NCI-H2227 (cell line): ENCODE measurements around the gene ZNF622.

Source experiments
- DNase-seq: peaks from one replicate; lab custom pipeline; 2025; ENCODE audit not compliant: unreplicated experiment; lab: John Stamatoyannopoulos, UW

Gene ZNF622

DNA sequence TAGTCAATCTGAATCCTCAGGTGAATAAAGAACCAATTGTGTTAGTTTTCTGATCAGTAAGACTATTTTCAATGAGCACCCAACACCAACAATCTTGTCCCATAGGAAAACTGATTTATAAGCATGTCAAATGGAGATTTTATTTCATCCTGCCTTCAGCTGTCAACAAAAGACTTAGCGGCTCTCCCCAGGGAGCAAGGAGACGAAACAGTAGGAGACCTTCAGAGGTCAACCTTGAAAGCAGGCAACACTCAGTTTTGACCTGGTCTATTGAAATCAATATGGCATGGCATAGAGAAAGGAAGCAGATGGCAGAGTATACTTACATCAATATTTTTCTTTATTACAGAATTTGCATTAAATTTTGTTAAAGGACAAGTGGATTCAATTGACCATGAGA lies 34.1 kb downstream of the ZNF622 start:
- no peak for DNase-seq

DNA sequence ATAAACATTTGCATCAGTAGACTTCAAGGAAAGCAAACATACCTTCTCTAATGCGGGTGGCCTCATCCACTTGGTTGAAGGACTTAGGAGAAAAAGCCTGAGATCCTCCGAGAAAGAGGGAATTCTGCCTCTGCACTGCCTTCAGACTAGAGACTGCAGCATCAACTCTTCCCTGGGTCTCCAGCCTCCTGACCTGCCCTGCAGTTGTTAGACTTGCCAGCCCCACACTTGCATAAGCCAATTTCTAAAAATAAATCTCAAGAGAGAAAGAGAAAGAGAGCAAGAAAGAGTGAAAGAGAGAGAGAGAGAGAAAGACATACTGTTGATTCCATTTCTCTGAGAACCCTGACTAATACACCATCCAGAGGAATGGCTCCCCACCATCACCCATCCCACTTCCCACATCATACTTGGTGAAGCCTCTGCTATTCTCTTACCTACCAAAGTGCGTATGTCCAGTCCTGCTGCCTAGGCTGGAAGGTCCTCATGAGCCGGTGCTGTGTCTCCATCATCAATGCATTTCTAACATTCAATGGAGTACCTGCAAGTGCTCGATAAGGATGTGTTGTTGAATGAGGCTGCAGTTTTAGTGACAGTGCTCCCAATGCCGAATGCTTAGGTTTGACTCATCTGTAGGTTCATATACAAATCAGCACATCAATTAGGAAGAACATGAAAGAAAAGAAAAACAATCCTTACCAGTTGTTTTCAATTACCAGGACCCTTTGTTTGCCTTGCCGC lies 35.1 kb downstream of the ZNF622 start:
- no peak for DNase-seq

DNA sequence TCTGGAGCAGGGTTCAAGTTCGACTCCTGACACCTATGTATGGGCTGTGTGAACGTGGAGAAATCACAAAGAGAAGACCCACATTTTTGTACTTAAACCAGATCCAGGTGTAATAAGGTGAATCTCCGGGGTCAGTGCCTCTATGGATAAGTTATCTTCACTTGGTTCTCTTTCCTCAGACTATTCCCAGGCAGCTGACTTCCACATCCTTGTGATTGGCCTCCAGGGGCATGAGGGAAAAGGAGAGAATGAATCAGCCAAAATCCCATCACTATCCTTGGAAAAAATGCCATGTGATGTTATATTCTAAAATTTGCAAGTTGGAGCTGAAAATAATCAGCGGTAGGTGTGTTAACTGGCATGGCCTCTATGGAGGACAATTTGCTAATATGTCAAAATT lies 37.2 kb downstream of the ZNF622 start:
- DNase-seq = no peak

DNA sequence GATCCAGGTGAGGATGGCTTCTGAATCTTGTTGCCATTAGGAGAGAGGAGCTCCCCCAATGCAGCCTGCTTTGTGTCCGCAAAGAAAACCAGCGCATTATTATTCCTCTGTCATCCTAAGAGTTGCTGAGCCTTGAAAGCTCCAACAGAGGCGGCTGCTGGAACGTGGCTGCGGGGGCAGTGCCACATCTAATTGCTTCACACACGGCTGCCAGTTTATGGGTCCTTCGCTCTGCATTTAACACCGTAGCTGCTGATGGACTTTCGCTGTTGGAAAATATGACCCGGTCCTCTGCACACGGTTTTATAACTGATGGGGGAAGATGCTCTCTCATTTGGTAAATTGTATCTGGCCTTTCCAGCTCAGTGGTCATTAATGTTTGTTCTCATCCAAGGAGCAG lies 38.0 kb downstream of the ZNF622 start:
- DNase-seq = peak; percentile 14

DNA sequence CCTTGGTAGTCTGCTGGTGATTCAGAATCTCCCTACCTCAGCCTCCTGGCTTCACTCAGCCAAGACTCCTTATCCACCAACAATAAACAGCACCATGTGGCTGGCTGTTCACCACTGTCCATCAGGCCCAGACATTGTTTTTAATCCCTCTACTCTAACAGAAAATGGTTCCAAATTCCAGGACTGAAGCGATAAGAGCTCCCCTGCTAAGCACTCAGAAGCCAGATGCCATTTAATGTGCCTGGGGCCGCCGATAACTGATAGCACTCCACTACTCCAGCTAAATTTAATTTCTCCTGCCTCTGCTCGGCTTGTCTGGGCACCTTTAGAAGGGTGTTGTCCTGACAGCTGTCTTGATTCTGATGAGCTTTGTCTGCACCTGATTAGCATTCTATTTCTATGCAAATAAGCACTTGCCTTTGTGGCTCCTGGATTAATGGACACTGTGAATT lies 47.1 kb downstream of the ZNF622 start:
- no peak for DNase-seq

DNA sequence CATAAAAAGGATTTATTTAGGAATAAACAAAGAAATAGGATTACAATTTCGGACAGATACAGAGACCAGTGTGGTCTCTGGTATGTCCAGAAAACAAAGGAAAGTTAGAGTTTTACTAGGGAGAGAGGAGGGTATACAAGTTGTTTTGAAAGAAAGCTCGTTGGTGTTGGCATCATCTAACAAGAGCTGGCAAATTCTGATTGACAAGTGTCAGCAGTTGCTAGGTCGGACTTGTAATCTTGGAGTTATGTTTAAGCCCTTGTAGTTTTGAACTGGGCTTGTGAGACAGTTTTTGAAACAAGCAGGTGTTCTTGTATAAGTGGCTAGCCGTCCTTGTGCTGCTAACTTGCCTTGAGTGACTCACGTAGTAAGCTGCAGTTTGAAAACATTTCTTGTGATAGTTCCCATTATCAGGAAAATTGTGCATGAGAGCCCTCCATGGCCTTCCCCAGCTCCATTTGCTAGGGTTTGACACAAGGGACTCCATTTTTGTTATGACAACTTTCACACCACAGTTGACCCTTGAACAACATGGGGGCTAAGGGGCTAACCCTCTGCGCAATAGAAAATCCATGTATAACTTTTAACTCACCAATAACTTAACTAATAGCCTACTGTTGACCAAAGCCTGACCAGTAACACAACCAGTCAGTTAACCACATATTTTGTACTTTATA lies 48.1 kb downstream of the ZNF622 start:
- DNase-seq = no peak

DNA sequence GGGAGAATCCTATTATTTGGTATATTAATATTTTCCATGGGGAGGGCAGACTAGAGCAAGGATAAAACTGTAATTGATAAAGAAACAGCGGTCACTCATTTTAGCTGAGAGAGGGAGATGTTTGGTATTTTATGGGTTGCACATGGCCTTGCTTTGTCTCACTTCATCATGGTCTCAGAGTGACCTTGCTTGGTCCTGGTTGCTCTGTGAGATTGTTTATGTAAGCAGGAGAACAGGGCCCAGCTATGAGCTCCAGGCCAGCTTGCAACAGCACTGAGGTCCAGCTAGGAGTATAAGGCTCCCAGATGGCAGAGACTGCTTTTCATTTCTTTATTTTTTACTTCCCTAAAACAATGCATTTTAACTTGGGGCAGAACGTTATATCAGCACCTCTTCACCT lies 50.7 kb downstream of the ZNF622 start:
- no peak for DNase-seq

DNA sequence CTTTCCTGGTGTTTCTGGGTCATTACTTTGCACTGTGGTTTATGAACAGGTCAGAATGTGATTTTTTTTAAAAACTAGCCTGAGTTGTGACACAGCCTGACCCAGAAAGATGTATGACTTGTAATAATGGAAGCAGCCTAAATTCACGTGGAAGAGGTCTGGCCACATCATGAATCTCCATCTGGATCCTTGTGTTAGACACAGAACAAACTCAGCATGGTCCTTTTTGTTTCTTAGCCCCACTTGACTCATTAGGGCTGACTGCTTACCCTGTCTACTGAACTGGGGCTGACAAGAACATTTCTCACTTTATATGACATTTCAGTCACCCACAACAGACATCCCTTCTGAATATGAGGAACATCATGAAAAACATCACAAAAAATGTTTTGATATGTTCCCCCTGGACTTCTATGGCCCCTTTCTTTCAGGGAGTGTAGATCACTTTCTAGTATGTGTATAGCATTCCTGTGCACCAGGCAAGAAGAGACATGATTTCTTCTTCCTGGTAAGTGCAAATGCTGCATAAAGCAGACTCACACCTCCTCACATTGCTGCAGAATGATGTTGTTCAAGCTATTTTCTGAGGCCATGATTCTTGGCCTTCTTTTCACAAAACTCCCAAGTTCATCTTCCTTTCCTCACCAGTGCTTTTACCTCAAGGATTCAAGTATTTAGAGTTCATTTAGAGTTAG lies 52.3 kb downstream of the ZNF622 start:
- DNase-seq = no peak

DNA sequence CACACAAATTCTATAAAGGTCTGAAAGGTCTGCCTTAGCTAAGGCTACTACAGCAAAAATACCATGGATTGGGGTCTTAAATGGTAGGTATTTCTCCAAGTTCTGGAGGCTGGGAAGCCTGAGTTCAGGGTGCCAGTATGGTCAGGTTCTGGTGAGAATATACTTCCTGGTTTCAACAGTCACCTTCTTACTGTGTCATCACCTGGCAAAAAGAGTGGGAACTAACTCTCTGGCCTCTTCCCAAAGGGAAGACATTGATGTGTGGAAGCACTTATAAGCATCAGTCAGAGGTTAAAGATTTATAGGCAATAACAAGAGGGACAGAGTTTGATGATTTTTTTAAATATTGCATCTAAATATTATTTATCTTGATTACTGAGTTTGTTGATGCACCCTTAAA lies 53.0 kb downstream of the ZNF622 start:
- DNase-seq = no peak

DNA sequence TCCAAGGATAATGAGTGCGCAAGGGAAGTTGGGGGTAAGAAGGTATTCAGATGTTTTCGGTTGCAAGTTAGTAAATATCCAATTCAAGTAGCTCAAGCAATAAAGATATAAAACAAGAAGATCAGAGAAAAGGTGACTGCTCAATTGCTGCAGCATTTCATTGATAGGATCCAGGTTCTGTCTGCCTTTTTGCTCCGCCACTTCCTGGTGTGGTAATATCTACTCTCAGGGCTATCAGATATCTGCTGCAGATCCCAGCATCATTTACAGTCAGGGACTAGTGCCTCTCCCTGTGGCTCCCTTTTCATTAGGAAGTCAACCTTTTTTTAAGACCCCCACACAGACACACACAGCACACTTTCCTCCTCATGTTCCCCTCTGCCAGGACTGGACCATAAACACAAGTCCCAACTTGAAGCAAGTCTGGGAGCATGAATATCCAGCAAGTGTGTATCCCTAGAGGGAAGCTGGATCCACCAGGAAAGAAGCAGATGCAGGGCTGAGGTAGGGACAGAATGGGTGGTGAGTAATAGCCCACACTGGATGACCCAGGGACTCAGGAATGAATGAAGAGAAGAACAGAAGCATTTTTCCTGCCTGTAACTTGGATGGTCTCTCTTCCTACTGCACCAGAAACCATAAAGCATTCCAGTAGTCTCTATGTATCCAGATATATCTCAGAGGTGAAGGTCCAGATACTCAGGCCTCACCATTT lies 53.7 kb downstream of the ZNF622 start:
- DNase-seq = no peak

DNA sequence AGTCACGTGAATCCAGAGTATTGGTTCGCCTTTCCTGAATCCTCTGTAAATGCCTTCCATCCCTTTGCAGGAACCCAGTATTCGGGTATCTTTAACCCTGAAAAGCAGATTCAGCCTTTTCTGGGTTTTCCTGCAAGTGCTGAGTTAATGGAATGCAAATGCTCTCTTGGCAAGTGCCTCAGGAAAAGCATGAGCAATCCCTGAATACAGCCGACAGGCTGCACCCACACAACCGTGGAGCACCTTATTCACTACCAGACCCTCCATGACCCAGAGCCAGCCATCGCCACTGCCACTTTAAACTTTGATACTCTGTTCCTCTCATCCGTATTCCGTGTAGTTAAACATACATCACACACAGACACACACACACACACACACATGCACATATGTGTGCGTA lies 54.4 kb downstream of the ZNF622 start:
- no peak for DNase-seq

DNA sequence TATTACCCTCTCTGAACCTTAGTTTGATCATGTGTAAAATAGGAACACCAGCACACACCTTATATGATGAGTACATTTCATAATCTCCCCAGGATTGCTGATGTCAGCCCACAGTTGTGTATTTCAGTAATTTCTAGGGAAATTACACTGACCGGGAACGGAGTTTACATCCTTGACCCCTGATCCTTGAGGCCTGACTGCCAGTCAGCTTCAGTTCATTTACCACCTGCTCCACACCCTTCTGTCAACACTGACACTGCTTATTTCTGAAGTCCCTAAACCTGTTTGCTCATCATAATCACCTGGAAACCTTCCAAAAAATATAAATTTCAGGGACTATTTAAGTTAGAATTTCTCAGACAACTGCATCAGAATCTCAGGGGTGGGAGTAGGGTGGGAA lies 55.3 kb downstream of the ZNF622 start:
- DNase-seq = no peak

DNA sequence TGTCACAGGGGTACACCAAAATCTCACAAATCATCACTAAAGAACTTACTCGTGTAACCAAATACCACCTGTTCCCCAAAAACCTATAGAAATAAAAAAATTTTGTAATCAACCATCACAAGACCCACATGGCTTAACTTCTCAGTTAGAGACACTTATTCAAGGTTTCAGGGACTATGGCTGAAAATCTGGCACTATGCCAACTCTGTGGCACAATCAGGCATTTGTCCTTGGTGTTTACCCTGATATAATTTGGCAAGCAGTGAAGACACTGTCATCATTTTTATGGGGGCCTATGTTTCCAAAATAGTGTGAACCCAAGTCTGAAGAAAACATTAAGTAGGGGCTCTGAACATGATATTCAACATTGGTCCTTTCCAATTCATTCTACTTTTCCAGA lies 59.0 kb downstream of the ZNF622 start:
- no peak for DNase-seq

DNA sequence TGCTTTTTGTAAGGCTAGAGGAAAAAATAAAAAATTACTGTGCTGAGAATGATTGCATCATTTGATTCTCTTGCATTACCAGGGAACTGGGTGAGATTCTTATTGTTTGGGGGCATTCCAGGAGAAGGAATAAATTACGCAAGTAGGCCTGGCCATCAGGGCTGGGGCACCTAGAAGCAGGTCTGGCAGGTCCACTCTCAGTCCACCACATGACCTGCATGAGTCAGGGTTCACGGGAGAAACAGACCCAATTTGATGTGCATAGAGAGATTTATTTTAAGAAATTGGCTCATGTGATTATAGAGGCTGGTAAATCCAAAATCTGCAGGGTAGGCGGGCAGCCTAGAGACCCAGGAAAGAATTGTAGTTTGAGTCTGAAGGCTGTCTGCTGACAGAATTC lies 59.6 kb downstream of the ZNF622 start:
- DNase-seq = no peak
